Measurements from ENCODE around the gene RPP14.
"Not testable (repeated sequence)": the region's sequence is repeated elsewhere in the genome, so short reads cannot be mapped to it uniquely, and the experiment has no call there.

The RPP14 gene

DNA sequence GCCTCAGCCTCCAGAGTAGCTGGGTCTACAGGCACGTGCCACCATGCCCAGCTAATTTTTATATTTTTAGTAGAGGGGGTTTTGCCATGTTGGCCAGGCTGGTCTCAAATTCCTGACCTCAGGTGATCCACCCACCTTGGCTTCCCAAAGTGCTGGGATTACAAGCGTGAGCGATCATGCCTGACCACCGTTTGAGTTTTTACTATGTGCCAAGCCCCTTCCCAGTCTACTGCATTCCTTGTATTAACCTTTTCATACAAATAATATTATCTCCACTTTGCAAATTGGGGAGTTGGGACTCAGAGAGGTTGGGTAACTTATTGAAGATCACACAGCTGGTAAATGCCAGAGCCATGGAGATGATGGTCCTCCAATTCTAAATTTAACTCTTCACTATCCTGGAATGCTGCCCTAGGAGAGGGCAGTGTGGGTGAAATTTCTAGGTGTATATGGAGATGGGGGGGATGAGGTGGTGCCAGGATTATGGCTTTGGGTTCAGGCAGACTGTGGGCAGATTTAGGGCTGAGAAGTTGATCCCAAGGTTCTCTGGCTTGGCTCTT is 25.6 kb downstream of the RPP14 start:
- DNase-seq (ENCODE audit: low read depth in 3 of 3): no peak

GRCh38 chr3:58332575-58333188 is 26.6 kb downstream of the RPP14 start, which contains the start of gene PXK:
Gene PXK (plus strand): TSS chr3:58332892. CDS start chr3:58332989, 97 bp downstream.
- DNase-seq (ENCODE audit: low read depth in 3 of 3): peak; percentile 59 to 78 (median 65)

DNA sequence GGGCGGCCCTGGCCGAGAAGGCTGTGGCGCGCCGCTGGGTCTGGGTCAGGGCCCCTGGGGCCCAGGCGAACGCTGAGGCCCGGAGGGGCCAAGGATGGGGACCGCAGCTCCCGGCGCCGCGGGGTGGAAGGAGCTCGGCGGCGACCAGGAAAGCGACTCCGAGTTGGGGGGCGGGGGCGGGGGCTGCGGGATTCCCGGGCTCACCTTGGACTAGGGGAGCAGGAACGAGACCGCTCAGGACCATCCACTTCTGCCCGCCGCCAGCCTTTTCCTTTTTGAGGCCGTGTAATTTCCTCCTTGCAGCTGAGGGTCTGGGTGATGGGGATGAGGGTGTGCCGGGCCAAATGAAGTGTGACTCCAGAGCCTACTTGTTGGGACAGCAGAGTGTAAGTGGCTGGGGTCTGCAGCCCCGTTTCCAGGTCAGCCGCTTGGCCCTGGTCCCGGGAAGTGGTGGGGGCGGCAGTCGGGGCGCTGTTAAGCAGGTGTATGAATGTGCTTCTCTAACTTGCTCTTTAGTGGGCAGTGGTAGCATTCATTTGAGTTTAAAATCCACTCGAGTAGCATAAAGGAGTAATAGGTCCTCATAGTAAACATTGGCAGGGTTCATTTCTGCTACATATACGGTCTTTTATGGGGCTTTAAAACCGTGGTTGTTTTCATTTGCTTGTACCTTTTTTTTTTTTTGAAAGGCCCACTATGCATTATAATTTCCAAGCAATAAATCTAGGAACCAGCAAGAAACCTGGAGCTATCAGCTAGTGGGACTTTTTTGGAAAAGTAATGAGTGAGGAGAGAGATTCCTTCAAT is 27.4 kb downstream of the RPP14 start:
- peak in 2 of 3 experiments; percentile 5 to 29 for DNase-seq (ENCODE audit: low read depth in 3 of 3)

DNA sequence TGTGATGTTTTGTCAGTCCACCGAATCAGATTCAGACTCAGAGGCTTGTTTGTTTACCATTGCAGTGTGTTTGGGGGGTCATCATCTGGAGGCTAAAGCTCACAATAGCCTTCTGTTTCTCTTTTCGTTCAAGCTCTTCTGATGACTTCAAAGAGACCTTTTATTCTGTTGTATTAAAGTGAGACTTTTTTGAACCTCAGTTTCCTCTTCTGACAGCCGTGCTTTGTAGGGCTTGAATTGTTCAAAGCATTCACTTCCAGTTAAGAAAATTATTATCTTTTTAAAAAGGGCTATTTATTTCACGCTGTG is 27.9 kb downstream of the RPP14 start:
- DNase-seq (ENCODE audit: low read depth in 3 of 3): no peak

DNA sequence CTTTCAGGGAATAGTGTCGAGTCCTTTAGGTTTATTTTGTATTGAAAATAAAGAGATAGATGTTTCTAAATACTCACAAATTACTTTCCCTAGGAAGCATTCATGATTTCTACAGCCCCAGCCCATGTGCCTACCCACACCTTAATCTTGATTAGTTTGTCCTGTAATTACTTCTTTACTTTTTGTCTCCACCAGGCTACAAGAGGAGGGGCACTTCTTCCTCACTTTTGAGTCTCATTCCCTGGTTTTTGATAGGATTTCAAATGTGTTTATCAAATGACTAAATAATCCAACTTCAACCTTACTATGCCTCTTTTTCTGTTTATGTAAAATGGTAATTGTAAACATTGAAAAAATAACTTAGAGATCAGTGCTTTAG is 28.4 kb downstream of the RPP14 start:
- DNase-seq (ENCODE audit: low read depth in 3 of 3): no peak

DNA sequence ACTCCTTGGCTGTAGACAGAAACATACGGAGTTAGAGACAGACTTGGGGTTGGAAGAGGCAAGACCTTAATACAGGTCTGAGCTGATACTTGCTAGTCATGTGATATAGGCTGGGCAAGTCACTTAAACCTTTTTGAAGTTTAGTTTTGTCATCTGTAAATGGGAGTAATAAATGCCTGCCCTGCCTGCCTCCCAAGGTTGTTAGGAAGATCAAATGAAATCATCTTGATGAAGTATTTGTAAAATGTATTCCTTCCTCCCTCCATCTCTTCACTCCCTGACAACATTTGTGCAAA is 29.6 kb downstream of the RPP14 start:
- no peak for DNase-seq (ENCODE audit: low read depth in 3 of 3)

DNA sequence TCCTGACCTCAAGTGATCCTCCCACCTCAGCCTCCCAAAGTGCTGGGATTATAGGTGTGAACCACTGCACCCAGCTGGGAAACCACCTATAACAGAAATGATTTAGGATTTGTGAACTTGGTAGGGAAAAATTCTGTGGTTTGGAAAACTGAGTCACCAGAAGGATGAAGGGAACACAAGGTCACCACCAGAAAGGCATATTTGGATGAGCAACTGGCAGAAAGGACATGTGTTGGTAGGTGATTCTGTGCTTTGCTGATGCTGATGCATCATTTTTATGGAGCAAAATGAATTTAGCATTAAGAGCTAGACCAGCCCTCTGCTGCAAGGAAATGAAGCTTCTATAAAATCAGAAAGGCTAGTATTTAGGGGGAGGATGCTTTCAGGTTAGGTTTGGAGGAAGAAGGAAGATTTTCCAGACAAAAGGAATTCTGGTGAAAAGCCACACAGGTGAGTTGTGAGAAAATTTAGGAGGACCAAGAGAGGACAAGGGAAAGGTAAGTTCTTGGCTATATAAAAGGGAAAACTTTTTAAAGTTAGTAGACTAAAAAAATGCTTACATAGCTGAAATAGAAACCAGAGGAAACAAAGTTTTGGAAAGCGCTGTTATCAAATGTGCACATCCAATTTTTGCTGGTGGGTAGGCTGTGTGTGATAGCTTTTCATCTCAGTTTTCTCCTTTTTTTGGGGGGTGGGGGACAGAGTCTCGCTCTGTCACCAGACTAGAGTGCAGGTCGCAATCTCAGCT is 30.3 kb downstream of the RPP14 start:
- no peak for DNase-seq (ENCODE audit: low read depth in 3 of 3)

DNA sequence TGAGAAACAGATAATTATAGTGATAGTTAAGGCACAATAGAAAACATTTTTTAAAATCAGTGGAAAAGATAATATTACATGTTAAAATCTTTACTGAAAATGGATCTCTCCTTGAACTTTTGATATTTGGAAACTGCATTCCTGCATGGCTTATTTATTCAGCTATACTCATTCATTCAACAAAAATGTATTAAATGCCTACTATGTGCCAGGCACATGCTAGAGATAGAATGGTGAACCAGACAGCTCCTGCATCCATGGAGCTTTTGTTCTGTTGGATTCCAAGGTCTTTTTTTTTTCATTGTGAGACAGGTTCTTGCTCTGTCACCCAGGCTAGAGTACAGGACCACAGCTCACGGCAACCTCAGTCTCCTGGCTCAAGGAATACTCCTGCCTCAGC is 31.1 kb downstream of the RPP14 start:
- DNase-seq (ENCODE audit: low read depth in 3 of 3): no peak

DNA sequence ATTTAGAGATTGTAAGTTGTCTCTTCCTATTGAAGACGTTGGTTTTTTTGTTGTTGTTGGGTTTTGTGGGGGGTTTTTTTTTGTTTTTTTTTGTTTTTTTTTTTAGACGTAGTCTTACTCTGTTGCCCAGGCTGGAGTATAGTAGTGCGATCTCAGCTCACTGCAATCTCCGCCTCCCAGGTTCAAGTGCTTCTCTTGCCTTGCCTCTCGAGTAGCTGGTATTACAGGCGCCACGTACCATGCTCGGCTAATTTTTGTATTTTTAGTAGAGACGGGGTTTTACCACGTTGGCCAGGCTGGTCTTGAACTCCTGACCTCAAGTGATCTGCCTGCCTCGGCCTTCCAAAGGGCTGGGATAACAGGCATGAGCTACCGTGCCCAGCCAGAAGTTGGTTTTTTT is 33.1 kb downstream of the RPP14 start:
- DNase-seq (ENCODE audit: low read depth in 3 of 3): not testable (repeated sequence)

GRCh38 chr3:58340594-58341244 is 34.7 kb downstream of the RPP14 start:
- DNase-seq (ENCODE audit: low read depth in 3 of 3): no peak

- DNase-seq (ENCODE audit: low read depth in 3 of 3): no peak
Observed at GRCh38 chr3:58341376-58341775, 35.3 kb downstream of the RPP14 start.

DNA sequence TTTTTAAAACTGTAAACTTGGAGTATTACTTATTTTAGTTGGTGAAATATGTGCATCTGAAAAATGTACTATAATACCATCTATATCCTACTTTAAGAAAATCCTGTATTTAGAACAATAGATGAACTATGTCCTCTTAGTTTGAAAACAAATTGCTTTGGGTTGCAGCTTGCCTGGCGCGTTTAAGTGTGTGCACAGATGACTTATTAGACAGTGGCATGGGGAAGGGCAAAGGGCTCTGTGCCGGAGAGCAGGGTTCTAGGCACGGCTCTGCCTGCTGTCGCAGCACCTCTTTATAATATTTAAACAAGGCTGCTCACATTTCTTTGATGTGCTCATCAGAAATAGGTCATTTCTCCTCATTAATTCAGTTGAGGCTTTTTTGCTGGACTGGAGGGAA is 36.6 kb downstream of the RPP14 start:
- DNase-seq (ENCODE audit: low read depth in 3 of 3): no peak

GRCh38 chr3:58345457-58345856 is 39.4 kb downstream of the RPP14 start:
- no peak for DNase-seq (ENCODE audit: low read depth in 3 of 3)

GRCh38 chr3:58346368-58346767 is 40.3 kb downstream of the RPP14 start:
- DNase-seq (ENCODE audit: low read depth in 3 of 3): no peak

GRCh38 chr3:58347984-58348383 is 41.9 kb downstream of the RPP14 start:
- no peak for DNase-seq (ENCODE audit: low read depth in 3 of 3)

DNA sequence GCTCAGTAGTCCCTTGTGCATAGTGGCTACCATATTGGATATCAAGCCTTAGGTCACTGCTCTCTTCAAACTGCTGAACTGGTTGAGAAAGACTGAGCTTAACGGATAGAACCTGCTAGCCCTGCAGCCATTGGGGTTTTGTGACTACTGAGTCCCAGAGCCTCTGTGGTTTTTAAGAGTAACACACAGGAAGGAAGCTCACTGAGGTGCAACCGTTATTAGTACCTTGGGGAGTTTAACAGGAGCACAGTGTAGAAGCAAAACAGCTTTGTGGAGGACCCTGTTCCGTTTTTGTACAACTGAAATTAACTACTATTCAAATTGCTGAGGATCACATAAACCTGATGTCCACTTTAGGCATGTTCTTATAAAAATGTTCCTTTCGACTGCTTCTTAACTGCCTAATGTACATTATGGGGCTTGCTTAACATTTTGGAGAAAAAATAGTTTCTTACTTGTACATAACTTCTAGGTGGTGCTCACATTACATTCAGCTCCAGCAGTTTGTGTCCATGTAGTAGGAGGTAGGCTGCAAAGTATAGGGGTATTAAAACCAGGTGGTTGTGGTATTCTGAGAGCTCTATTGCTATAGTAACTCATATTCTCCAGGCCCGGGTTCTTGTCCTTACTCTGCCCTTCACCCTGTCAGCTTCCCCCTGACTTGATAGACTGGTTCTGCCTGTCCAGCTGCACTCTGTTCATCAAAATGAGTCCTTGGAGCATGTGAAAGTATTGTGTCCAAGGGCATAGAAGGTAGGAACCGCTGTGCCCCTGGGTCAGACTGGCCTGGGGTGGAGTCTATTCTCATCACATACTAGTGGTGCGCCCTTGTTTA is 44.0 kb downstream of the RPP14 start:
- no peak for DNase-seq (ENCODE audit: low read depth in 3 of 3)

GRCh38 chr3:58350627-58351013 is 44.6 kb downstream of the RPP14 start:
- DNase-seq (ENCODE audit: low read depth in 3 of 3): no peak

DNA sequence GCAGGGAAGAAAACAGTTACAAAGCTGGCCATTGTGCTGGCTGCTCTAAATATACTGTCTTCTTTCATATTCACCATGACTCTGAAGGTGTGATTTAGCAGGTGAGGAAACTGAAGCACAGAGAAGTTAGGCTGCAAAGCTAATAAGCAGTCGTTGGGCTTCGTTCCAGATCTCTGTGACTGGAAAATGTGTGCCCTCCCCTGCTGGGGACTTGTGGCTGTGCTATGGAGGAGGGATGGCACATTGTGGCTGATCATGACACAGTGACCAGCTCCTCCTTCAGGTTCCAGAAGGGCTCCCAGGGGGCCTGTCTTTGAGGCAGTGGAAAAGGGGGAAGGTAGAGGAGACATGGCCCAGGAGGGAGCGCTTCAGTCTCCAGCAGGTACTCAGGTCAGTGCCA is 45.9 kb downstream of the RPP14 start:
- DNase-seq (ENCODE audit: low read depth in 3 of 3): no peak

- no peak for DNase-seq (ENCODE audit: low read depth in 3 of 3)
Observed at GRCh38 chr3:58352626-58353025, 46.6 kb downstream of the RPP14 start.

- no peak for DNase-seq (ENCODE audit: low read depth in 3 of 3)
Observed at GRCh38 chr3:58353722-58354553, 47.9 kb downstream of the RPP14 start.

GRCh38 chr3:58355179-58355578 is 49.1 kb downstream of the RPP14 start:
- no peak for DNase-seq (ENCODE audit: low read depth in 3 of 3)

All from stimulated activated CD4-positive, alpha-beta T cell treated with anti-CD3 and anti-CD28 coated beads, TNF-alpha, amount 100 ng/mL, for 24 hours (primary cell).